Measurements from ENCODE around the gene ZNF487.
"Not testable (repeated sequence)": the region's sequence is repeated elsewhere in the genome, so short reads cannot be mapped to it uniquely, and the experiment has no call there.

The ZNF487 gene

GRCh38 chr10:43407148-43407575, 29.7 kb upstream of the ZNF487 start:
- DNase-seq: no peak

- DNase-seq: no peak
Observed at GRCh38 chr10:43407576-43408330, 29.2 kb upstream of the ZNF487 start.

GRCh38 chr10:43408331-43408709, 28.6 kb upstream of the ZNF487 start:
- DNase-seq: no peak

- peak; percentile 84 for DNase-seq
Observed at GRCh38 chr10:43408710-43409384, 28.1 kb upstream of the ZNF487 start, which contains the start of gene HNRNPF. HNRNPF (minus strand) TSS chr10:43409186; CDS start chr10:43387884, 21,302 bp downstream.

- DNase-seq: no peak
Observed at GRCh38 chr10:43409385-43410109, 27.4 kb upstream of the ZNF487 start.

GRCh38 chr10:43410345-43410744, 26.6 kb upstream of the ZNF487 start:
- DNase-seq: no peak

- no peak for DNase-seq
Observed at GRCh38 chr10:43411536-43411935, 25.4 kb upstream of the ZNF487 start.

- no peak for DNase-seq
Observed at GRCh38 chr10:43415544-43415943, 21.4 kb upstream of the ZNF487 start.

GRCh38 chr10:43417950-43418768, 18.8 kb upstream of the ZNF487 start:
- DNase-seq: no peak

GRCh38 chr10:43419997-43420368, 16.9 kb upstream of the ZNF487 start:
- no peak for DNase-seq

- no peak for DNase-seq
Observed at GRCh38 chr10:43420369-43421200, 16.3 kb upstream of the ZNF487 start.

- no peak for DNase-seq
Observed at GRCh38 chr10:43421201-43421507, 15.8 kb upstream of the ZNF487 start.

- no peak for DNase-seq
Observed at GRCh38 chr10:43421519-43421918, 15.4 kb upstream of the ZNF487 start.

- not testable (repeated sequence) for DNase-seq
Observed at GRCh38 chr10:43421944-43422343, 15.0 kb upstream of the ZNF487 start.

GRCh38 chr10:43424416-43424815, 12.5 kb upstream of the ZNF487 start:
- DNase-seq: no peak

- not testable (repeated sequence) for DNase-seq
Observed at GRCh38 chr10:43426476-43426875, 10.4 kb upstream of the ZNF487 start.

- DNase-seq: no peak
Observed at GRCh38 chr10:43427166-43427825, 9.6 kb upstream of the ZNF487 start.

- no peak for DNase-seq
Observed at GRCh38 chr10:43430926-43431663, 5.8 kb upstream of the ZNF487 start.

GRCh38 chr10:43437141-43437870, 395 bp downstream of the ZNF487 start:
- peak; percentile 41 for DNase-seq
